ENCODE data around the gene GFPT1.

GRCh38 chr2:69330781-69331180 lies 56.2 kb downstream of the GFPT1 start:
- TF ChIP-seq POLR2A (IDR thresholded peaks at IDR 0.05) = no peak
- TF ChIP-seq CTCF (IDR thresholded peaks at IDR 0.05) = no peak
